ENCODE data around the gene GNAT2. TPM values are rescaled to one million over a fixed set of nuclear protein-coding genes. Genes with fewer than 3 reads are reported as not detected.

GNAT2 gene
- total RNA-seq, 4 donors from 2014 or later = not detected

- TF ChIP-seq CTCF (IDR thresholded peaks at IDR 0.05) (no peak), POLR2A (IDR thresholded peaks at IDR 0.05) (no peak), EP300 (IDR thresholded peaks at IDR 0.05; ENCODE audit: low read depth) (no peak), POLR2AphosphoS5 (IDR thresholded peaks at IDR 0.05) (no peak)
- Histone ChIP-seq H3K36me3 (no peaks in the 10 kb centered on the region), H3K9me3 (no peaks in the 10 kb centered on the region), H3K4me3 (no peak overlapping the region), H3K27me3 (no peaks in the 10 kb centered on the region), H3K27ac (no peak overlapping the region), H3K4me1 (peaks cover 3 to 25% (median 9%) of the 10 kb centered on the region in 4 donors)
- in situ Hi-C loops (cut with MboI; ENCODE audit: low pct_ligation_motif_present in 1 of 4, low pct_unique_long_range_greater_than_20kb in 1 of 4, low sequenced_read_pairs in 3 of 4) (loop anchor here in 1 of 4 donors (10.0 kb wide), 1 partner anchor 84 kb away; the partner anchor contains the start of gene GNAI3), intact Hi-C loops (cut with DNase I; ENCODE audit: low total_unique reads) (loop anchor here (5.0 kb wide), 1 partner anchor 81 kb away; the partner anchor contains the start of gene GNAI3)
- DNase-seq = no peak
- WGBS, 2 donors (ENCODE audit: low coverage in 1 of 2) = 88% methylated on average over 23 of the region's 23 CpGs; no CpG with 5 or more reads in 1 of the 2 donors
Observed at GRCh38 chr1:109628540-109629321, 9.3 kb upstream of the GNAT2 start.

- Histone ChIP-seq H3K27me3 (no peaks in the 10 kb centered on the region), H3K4me3 (no peak overlapping the region), H3K36me3 (no peaks in the 10 kb centered on the region), H3K4me1 (peaks cover 3 to 22% (median 9%) of the 10 kb centered on the region in 4 donors), H3K27ac (no peak overlapping the region), H3K9me3 (no peaks in the 10 kb centered on the region)
- intact Hi-C loops (cut with DNase I; ENCODE audit: low total_unique reads) = loop anchor here (5.0 kb wide), 1 partner anchor 81 kb away; the partner anchor contains the start of gene GNAI3
- DNase-seq = no peak
- in situ Hi-C loops (cut with MboI; ENCODE audit: low pct_ligation_motif_present in 1 of 4, low pct_unique_long_range_greater_than_20kb in 1 of 4, low sequenced_read_pairs in 3 of 4) = loop anchor here in 1 of 4 donors (10.0 kb wide), 1 partner anchor 83 kb away; the partner anchor contains the start of gene GNAI3
- WGBS, 2 donors (ENCODE audit: low coverage in 1 of 2) = 95 to 96% methylated on average over 8 to 23 of the region's 23 CpGs
- TF ChIP-seq EP300 (IDR thresholded peaks at IDR 0.05; ENCODE audit: low read depth) = no peak
Observed at GRCh38 chr1:109627692-109628399, 8.4 kb upstream of the GNAT2 start.

GRCh38 chr1:109626682-109627408, 7.4 kb upstream of the GNAT2 start:
- Histone ChIP-seq H3K4me1 (peaks cover 0 to 24% (median 10%) of the 10 kb centered on the region in 4 donors), H3K27me3 (no peaks in the 10 kb centered on the region), H3K36me3 (no peaks in the 10 kb centered on the region), H3K27ac (no peak overlapping the region), H3K4me3 (no peak overlapping the region), H3K9me3 (no peaks in the 10 kb centered on the region)
- intact Hi-C loops (cut with DNase I; ENCODE audit: low total_unique reads) = loop anchor here (5.0 kb wide), 1 partner anchor 80 kb away; the partner anchor contains the start of gene GNAI3
- 92% methylated on average over 18 of the region's 21 CpGs; no CpG with 5 or more reads in 1 of the 2 donors for WGBS, 2 donors (ENCODE audit: low coverage in 1 of 2)
- TF ChIP-seq POLR2A (IDR thresholded peaks at IDR 0.05) (no peak), POLR2AphosphoS5 (IDR thresholded peaks at IDR 0.05) (no peak), EP300 (IDR thresholded peaks at IDR 0.05; ENCODE audit: low read depth) (no peak)
- in situ Hi-C loops (cut with MboI; ENCODE audit: low pct_ligation_motif_present in 1 of 4, low pct_unique_long_range_greater_than_20kb in 1 of 4, low sequenced_read_pairs in 3 of 4) = loop anchor here in 1 of 4 donors (10.0 kb wide), 1 partner anchor 82 kb away; the partner anchor contains the start of gene GNAI3
- DNase-seq = no peak

- in situ Hi-C loops (cut with MboI; ENCODE audit: low pct_ligation_motif_present in 1 of 4, low pct_unique_long_range_greater_than_20kb in 1 of 4, low sequenced_read_pairs in 3 of 4) = loop anchor here in 1 of 4 donors (10.0 kb wide), 1 partner anchor 81 kb away; the partner anchor contains the start of gene GNAI3
- intact Hi-C loops (cut with DNase I; ENCODE audit: low total_unique reads) = loop anchor here (5.0 kb wide), 1 partner anchor 79 kb away; the partner anchor contains the start of gene GNAI3
Observed at GRCh38 chr1:109625601-109626560, 6.5 kb upstream of the GNAT2 start.

More at GRCh38 chr1:109625601-109626560, 6.5 kb upstream of the GNAT2 start:
- Histone ChIP-seq H3K9me3 (no peaks in the 10 kb centered on the region), H3K4me1 (peaks cover 4 to 34% (median 15%) of the 10 kb centered on the region in 4 donors), H3K36me3 (no peaks in the 10 kb centered on the region), H3K27me3 (no peaks in the 10 kb centered on the region), H3K27ac (no peak overlapping the region), H3K4me3 (no peak overlapping the region)
- 85% methylated on average over 32 of the region's 32 CpGs; no CpG with 5 or more reads in 1 of the 2 donors for WGBS, 2 donors (ENCODE audit: low coverage in 1 of 2)
- TF ChIP-seq POLR2AphosphoS5 (IDR thresholded peaks at IDR 0.05) (no peak), CTCF (IDR thresholded peaks at IDR 0.05) (no peak), POLR2A (IDR thresholded peaks at IDR 0.05) (no peak), EP300 (IDR thresholded peaks at IDR 0.05; ENCODE audit: low read depth) (no peak)
- no peak for DNase-seq
